Measurements from ENCODE around the gene SARM1.

DNA sequence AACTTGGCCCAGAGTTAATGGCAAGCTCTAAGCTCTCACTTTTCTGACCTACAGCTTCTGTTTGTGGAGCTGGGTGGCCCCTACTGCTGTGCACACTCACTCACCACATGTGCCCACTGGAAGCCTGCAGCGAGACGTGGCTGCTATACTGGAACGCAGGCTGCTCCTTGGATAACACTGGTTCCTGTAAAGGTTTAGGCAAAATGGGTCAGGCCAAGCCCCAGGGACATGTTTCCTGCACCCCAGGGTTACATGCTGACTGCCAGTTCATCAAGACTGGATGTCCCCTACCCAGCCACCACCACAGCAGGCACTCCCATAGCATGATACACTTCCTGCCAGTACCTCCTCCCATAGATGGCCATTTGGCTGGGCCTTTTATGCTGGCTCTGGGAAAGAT is 22.5 kb upstream of the SARM1 start:
- TF ChIP-seq CREB1 (IDR thresholded peaks at IDR 0.05; ENCODE audit: low read depth) (no peak), NFIC (IDR thresholded peaks at IDR 0.05) (no peak), MAX (IDR thresholded peaks at IDR 0.05) (no peak), YY1 (IDR thresholded peaks at IDR 0.05; ENCODE audit: low read depth) (no peak), RAD21 (IDR thresholded peaks at IDR 0.05; ENCODE audit: low read depth) (no peak), FOXM1 (IDR thresholded peaks at IDR 0.05; ENCODE audit: borderline replicate concordance, low read depth) (no peak), EGR1 (IDR thresholded peaks at IDR 0.05) (no peak), TAF1 (IDR thresholded peaks at IDR 0.05; ENCODE audit: low read depth) (no peak), EP300 (IDR thresholded peaks at IDR 0.05; ENCODE audit: borderline replicate concordance) (no peak), ZBTB7A (IDR thresholded peaks at IDR 0.05; ENCODE audit: low read depth) (no peak), TEAD4 (IDR thresholded peaks at IDR 0.05) (no peak)
- TF ChIP-seq, protein P1, sequence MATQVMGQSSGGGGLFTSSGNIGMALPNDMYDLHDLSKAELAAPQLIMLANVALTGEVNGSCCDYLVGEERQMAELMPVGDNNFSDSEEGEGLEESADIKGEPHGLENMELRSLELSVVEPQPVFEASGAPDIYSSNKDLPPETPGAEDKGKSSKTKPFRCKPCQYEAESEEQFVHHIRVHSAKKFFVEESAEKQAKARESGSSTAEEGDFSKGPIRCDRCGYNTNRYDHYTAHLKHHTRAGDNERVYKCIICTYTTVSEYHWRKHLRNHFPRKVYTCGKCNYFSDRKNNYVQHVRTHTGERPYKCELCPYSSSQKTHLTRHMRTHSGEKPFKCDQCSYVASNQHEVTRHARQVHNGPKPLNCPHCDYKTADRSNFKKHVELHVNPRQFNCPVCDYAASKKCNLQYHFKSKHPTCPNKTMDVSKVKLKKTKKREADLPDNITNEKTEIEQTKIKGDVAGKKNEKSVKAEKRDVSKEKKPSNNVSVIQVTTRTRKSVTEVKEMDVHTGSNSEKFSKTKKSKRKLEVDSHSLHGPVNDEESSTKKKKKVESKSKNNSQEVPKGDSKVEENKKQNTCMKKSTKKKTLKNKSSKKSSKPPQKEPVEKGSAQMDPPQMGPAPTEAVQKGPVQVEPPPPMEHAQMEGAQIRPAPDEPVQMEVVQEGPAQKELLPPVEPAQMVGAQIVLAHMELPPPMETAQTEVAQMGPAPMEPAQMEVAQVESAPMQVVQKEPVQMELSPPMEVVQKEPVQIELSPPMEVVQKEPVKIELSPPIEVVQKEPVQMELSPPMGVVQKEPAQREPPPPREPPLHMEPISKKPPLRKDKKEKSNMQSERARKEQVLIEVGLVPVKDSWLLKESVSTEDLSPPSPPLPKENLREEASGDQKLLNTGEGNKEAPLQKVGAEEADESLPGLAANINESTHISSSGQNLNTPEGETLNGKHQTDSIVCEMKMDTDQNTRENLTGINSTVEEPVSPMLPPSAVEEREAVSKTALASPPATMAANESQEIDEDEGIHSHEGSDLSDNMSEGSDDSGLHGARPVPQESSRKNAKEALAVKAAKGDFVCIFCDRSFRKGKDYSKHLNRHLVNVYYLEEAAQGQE (IDR thresholded peaks at IDR 0.05; ENCODE audit: low read depth): no peak
- TF ChIP-seq, protein P2, sequence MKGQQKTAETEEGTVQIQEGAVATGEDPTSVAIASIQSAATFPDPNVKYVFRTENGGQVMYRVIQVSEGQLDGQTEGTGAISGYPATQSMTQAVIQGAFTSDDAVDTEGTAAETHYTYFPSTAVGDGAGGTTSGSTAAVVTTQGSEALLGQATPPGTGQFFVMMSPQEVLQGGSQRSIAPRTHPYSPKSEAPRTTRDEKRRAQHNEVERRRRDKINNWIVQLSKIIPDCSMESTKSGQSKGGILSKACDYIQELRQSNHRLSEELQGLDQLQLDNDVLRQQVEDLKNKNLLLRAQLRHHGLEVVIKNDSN (IDR thresholded peaks at IDR 0.05): no peak
